ENCODE results near the gene VPS18. TPM values are rescaled to one million over a fixed set of nuclear protein-coding genes. Genes with fewer than 3 reads are reported as not detected.

Gene VPS18
- total RNA-seq, 1 donor from 2014 or later = 28.9 TPM

DNA sequence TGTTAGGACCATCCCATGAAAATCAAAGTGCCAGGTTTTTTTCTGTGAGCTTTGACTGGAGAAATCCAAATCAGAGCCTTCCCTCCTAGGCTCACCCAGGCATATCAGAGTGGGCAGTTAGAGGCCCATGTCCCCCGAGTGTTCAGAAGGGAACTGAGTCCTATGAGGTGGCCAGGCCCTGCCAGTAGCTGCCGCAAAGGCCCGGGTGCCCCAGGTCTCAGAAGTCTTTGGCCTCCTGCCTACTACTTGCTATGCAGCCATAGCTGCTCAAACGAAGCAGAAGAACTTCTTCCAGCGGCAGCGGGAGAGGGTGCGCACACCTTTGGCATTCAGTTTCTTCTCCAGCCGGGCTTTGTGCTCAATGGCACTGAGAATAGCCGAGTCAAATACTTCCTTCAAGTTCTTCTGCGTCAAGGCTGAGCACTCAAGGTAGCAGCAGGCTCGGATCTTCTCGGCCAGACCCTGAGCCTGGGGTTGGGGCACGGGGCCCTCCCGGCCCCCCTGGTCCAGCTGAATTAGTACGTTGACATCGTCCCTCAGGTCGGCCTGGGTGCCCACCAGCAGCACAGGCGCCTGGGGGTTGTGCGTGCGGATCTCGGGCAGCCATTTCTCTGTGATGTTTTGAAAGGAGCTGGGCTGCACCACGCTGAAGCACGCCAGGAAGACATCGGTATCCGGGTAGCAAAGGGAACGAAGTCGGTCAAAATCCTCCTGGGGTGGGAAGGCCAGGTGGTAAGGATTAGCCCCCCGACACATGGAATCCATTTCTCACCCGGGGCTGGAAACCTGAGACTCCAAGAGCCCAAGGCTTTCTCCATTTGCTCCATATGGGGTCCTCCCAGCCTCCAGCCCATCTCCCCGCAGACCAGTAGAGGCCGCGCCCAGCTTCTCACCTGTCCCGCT lies 21.2 kb upstream of the VPS18 start:
- peak overlapping the region; percentile 77 for H3K4me3 Mint-ChIP-seq (ENCODE audit: low read depth)
- DNase-seq (ENCODE audit: low spot score, unreplicated experiment) = no peak
- no peaks in the 10 kb centered on the region for H3K36me3 Mint-ChIP-seq (ENCODE audit: insufficient read depth)
- peaks cover 20% of the 10 kb centered on the region for H3K4me1 Mint-ChIP-seq (ENCODE audit: low read depth)
- peaks cover 11% of the 10 kb centered on the region for H3K27me3 Mint-ChIP-seq
- peak overlapping the region; percentile 84 for H3K27ac Mint-ChIP-seq
- TF ChIP-seq CTCF (IDR thresholded peaks at IDR 0.05; ENCODE audit: unreplicated experiment) = no peak
- H3K9me3 Mint-ChIP-seq (ENCODE audit: low read depth) = no peaks in the 10 kb centered on the region

GRCh38 chr15:40873694-40874561 lies 20.3 kb upstream of the VPS18 start, which contains the start of gene RHOV:
RHOV (minus strand) TSS chr15:40874234; CDS start chr15:40874139, 95 bp downstream.
- Mint-ChIP-seq H3K27me3 (peaks cover 11% of the 10 kb centered on the region), H3K9me3 (ENCODE audit: low read depth) (no peaks in the 10 kb centered on the region), H3K4me1 (ENCODE audit: low read depth) (peaks cover 20% of the 10 kb centered on the region), H3K4me3 (ENCODE audit: low read depth) (peak within 1 kb of the TSS; percentile 77), H3K36me3 (ENCODE audit: insufficient read depth) (no peaks in the 10 kb centered on the region), H3K27ac (peak within 1 kb of the TSS; percentile 88)
- DNase-seq (ENCODE audit: low spot score, unreplicated experiment) = peak; percentile 73
- TF ChIP-seq CTCF (IDR thresholded peaks at IDR 0.05; ENCODE audit: unreplicated experiment) = peak; percentile 63

- H3K4me3 Mint-ChIP-seq (ENCODE audit: low read depth) = no peak overlapping the region
- no peaks in the 10 kb centered on the region for H3K9me3 Mint-ChIP-seq (ENCODE audit: low read depth)
These were observed 18.1 kb upstream of the VPS18 start for GRCh38 chr15:40875991-40876730.

GRCh38 chr15:40877694-40878093 lies 16.6 kb upstream of the VPS18 start:
- no peak overlapping the region for H3K4me3 Mint-ChIP-seq (ENCODE audit: low read depth)
- H3K27me3 Mint-ChIP-seq = peaks cover 6% of the 10 kb centered on the region
- no peak overlapping the region for H3K27ac Mint-ChIP-seq
- no peak for TF ChIP-seq CTCF (IDR thresholded peaks at IDR 0.05; ENCODE audit: unreplicated experiment)
- no peaks in the 10 kb centered on the region for H3K36me3 Mint-ChIP-seq (ENCODE audit: insufficient read depth)
- H3K9me3 Mint-ChIP-seq (ENCODE audit: low read depth) = no peaks in the 10 kb centered on the region
- no peak for DNase-seq (ENCODE audit: low spot score, unreplicated experiment)
- H3K4me1 Mint-ChIP-seq (ENCODE audit: low read depth) = peaks cover 6% of the 10 kb centered on the region

More at GRCh38 chr15:40875991-40876730, 18.1 kb upstream of the VPS18 start:
- no peak for TF ChIP-seq CTCF (IDR thresholded peaks at IDR 0.05; ENCODE audit: unreplicated experiment)
- Mint-ChIP-seq H3K27me3 (peaks cover 6% of the 10 kb centered on the region), H3K4me1 (ENCODE audit: low read depth) (peaks cover 20% of the 10 kb centered on the region), H3K36me3 (ENCODE audit: insufficient read depth) (no peaks in the 10 kb centered on the region), H3K27ac (no peak overlapping the region)
- no peak for DNase-seq (ENCODE audit: low spot score, unreplicated experiment)
